HCT116 (cell line): ENCODE data around the gene FCRL3.

Experiments
- CTCF ChIP-seq, 3 experiments: fragments of 200-600 bp in 1 of 3; sonication (generic) in 1 of 3; IDR thresholded peaks in 2 of 3; conservative IDR thresholded peaks in 1 of 3; 2 replicates each; pipeline ENCODE4 v1.5.1; 2012 to 2017; ENCODE audit warnings: low read depth in 2 of 3, low read length in 2 of 3, antibody characterized with exemption in 1 of 3, borderline replicate concordance in 1 of 3, control low read depth in 1 of 3, mild to moderate bottlenecking in 1 of 3, mixed read lengths in 1 of 3, mixed run types in 1 of 3, moderate library complexity in 1 of 3; ENCODE audit not compliant: insufficient read depth in 1 of 3
- ELF1 ChIP-seq: IDR thresholded peaks from 2 replicates; pipeline ENCODE4 v1.6.1; 2012; ENCODE audit warnings: low read depth, borderline replicate concordance
- SP1 ChIP-seq: IDR thresholded peaks from 2 replicates; pipeline ENCODE4 v1.6.1; 2012; ENCODE audit warnings: low read depth
- SRF ChIP-seq: IDR thresholded peaks from 2 replicates; pipeline ENCODE4 v1.6.1; 2012; ENCODE audit warnings: low read depth

GRCh38 chr1:157700305-157700704 lies 264 bp downstream of the FCRL3 start:
- TF ChIP-seq SRF = no peak
- no peak for TF ChIP-seq CTCF (IDR thresholded peaks at IDR 0.05 in 2 of 3, conservative IDR thresholded peaks at IDR 0.05 in 1 of 3; ENCODE audit: borderline replicate concordance in 1 of 3, insufficient read depth in 1 of 3, low read depth in 2 of 3, low read length in 2 of 3)
- no peak for TF ChIP-seq SP1
- TF ChIP-seq ELF1 = no peak
